T1000 (cell line): ENCODE data around the gene NT5M.

ENCODE experiments used
- DNase-seq: peaks from one replicate; lab custom pipeline; 2025; ENCODE audit warnings: mixed read lengths; lab: John Stamatoyannopoulos, UW

Gene NT5M

GRCh38 chr17:17343896-17344506 lies 40.8 kb downstream of the NT5M start:
- DNase-seq: no peak

GRCh38 chr17:17344507-17345293 lies 41.5 kb downstream of the NT5M start:
- no peak for DNase-seq

- no peak for DNase-seq
These were observed 42.1 kb downstream of the NT5M start for GRCh38 chr17:17345294-17345597.

GRCh38 chr17:17345686-17346427 lies 42.7 kb downstream of the NT5M start:
- DNase-seq: no peak

GRCh38 chr17:17346428-17347233 lies 43.5 kb downstream of the NT5M start:
- no peak for DNase-seq

- DNase-seq: no peak
These were observed 44.2 kb downstream of the NT5M start for GRCh38 chr17:17347234-17347955.

- DNase-seq: no peak
These were observed 45.0 kb downstream of the NT5M start for GRCh38 chr17:17347956-17348871.

- no peak for DNase-seq
These were observed 45.9 kb downstream of the NT5M start for GRCh38 chr17:17348872-17349723.

- no peak for DNase-seq
These were observed 46.5 kb downstream of the NT5M start for GRCh38 chr17:17349724-17350106.

- DNase-seq: peak; percentile 18
These were observed 47.5 kb downstream of the NT5M start for GRCh38 chr17:17350491-17351355.

DNA sequence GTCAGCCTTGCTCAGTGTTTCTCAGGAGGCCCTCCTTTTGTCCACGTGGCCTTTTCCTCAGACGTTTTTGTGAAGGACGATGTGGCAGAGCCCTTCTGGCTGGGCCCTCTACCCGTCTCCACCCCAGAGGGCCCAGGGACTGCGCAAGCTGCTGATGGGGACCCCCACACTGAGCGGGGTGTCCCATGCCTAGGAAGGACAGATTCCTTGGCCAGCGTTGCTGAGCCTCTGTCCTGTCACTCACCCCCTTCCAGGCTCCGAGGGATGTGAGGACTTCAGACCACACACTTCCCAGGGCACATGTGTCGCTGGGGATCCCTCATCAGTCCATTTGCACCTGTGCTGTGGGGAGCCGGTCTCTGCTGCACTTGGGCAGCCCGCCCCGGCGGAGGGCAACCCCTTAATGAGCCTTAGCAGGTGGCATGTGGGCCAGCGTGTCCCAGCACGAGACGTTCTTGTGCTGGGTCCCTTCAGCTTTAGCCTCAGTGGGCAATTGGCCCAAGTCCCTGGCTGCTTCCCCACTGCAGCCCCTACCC lies 48.3 kb downstream of the NT5M start:
- no peak for DNase-seq

DNA sequence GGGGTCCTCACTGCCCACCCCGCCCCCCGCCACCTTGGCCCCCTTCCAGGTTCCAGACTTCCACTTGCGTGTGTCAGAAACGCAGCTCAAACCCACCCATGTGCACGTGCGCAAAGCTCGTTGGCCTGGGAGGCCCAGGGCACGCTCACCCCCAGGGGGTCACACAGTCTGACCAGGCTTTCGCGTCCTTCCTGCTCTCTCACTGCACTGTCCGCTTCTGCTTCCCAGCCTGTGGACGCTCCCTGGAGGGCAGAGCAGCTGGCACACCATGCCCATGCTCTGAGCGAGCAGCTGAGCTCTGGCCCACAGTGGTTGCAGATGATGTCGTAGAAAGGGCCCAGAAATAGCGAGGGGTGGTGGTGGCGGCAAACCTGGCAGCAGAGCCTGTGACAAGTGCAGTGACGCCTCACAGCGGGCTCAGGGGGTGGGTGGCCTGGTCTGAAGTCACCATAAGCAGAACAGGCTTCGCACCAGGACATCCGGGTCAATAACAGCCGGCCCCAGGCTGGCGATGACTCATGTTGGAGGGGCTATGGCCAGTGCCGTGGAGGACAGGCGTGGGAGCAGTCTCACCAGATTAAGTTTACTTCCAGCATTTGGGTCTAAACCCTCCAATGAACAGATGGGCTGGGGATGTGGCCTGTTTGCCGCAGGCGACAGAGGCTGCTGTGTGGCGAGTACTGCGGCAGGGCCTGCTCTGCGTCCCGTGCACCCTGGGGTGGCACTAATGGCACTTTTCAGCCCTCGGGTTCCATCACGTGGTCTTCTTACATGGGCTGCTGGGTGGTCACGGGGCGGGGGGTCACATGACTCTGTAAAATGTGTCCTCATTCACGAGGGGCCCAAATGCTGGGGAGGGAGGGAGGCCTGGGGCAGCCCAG lies 49.0 kb downstream of the NT5M start:
- DNase-seq: no peak

GRCh38 chr17:17352836-17353624 lies 49.9 kb downstream of the NT5M start:
- no peak for DNase-seq

DNA sequence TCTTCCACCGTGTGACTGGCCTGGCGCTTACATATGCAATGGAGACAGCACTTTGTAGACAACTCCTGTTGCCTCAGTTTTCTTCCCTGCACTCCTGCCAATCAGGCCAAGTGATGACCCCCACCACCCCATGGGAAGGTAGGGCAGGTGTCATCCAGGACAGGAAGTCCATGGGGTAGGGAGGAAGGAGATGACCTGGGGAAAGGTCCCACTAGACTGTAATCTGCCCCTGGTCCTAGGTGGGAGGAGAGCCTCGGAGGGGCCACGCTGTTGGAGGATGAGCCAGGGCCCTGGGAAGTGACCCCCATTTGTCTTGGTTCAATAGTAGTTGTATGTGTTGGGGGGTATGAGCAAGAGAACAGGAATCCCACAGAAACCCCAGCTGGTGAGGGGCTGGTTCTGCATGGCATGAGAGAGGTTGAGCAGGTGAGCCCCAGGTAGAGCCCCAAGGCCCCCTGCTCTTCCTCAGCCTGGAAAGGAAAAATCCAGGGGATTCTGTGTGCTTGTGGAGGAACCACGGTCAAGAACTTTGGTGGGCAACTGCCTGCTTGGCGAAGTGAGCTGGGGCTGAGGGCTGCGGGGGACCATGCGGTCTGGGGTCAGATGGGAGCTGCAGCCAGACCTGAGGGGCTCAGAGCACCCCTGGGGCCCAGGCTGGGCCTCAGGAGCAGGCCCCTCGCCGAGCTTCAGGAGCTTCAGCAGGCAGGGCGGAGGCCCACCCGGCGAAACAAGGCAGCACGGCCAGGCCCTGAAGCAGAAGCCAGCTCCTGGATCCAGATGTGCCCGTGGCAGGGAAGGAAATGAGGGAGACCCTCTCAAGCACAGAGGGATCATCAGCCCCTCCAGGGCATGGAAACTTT lies 50.7 kb downstream of the NT5M start:
- DNase-seq: no peak

DNA sequence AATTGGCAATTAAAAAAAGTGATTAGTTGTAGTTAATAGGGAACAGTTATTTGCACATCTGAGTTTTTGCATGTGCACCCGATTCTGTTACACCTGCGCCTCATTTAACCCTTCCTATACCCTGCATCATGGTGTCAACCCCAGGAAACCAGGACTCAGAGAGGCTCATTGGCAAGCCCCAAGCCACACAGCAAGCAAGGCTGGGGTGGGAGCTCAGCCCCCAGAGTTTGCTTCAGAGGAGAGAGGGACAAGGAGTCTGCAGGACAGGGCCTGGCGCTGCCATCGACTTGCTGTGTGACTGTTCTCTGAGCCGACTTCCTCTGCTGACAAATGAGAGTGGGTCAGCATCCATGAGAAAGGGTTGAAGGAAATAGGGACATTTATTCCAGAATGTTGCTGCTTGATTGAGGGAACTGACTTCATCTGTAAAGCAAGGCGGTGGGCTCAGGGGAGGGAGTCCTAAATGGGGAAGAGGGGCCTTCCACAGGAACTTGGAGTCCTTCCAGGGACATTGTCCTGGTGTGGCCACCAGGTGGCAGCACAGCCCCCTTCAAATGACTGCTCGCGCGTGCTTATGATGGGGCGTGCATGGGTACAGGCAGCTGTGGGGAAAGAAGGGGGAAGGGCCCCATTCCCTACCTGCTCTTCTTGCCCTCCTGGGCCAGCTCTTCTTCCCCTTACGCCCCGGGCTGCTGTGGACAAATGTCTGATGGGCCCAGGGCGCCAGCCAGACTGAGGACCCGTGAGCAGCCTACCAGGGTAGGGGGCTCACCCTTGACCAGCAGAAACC lies 51.6 kb downstream of the NT5M start:
- DNase-seq: peak; percentile 41
